ENCODE results near the gene SLC29A2.

DNA sequence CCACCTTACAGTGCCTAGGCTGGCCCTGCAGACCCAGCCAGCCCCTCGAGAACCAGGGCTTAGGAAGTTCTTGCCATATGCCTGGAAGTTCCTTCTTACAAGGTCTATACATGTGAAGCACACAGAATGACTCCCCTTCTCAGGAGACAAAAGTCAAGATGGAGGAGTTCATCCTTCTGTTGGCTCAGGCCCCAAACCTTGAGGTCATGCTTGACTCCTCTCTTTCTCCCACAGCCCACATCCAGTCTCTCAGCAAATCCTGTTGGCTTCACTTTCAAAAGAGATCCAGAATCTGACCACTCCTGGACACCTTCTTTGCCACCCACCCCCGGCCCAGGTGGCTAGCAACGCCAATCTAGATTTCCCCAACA lies 53.0 kb downstream of the SLC29A2 start:
- TF ChIP-seq, protein P1, sequence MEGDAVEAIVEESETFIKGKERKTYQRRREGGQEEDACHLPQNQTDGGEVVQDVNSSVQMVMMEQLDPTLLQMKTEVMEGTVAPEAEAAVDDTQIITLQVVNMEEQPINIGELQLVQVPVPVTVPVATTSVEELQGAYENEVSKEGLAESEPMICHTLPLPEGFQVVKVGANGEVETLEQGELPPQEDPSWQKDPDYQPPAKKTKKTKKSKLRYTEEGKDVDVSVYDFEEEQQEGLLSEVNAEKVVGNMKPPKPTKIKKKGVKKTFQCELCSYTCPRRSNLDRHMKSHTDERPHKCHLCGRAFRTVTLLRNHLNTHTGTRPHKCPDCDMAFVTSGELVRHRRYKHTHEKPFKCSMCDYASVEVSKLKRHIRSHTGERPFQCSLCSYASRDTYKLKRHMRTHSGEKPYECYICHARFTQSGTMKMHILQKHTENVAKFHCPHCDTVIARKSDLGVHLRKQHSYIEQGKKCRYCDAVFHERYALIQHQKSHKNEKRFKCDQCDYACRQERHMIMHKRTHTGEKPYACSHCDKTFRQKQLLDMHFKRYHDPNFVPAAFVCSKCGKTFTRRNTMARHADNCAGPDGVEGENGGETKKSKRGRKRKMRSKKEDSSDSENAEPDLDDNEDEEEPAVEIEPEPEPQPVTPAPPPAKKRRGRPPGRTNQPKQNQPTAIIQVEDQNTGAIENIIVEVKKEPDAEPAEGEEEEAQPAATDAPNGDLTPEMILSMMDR (IDR thresholded peaks at IDR 0.05 in 2 of 3, conservative IDR thresholded peaks at IDR 0.05 in 1 of 3; ENCODE audit: borderline replicate concordance in 1 of 3, insufficient read depth in 1 of 3, low read depth in 2 of 3, low read length in 2 of 3), result no peak
- TF ChIP-seq POLR2AphosphoS5 (IDR thresholded peaks at IDR 0.05; ENCODE audit: low read depth, low read length), result no peak
- TF ChIP-seq TCF7L2 (IDR thresholded peaks at IDR 0.05; ENCODE audit: borderline replicate concordance, extremely low read depth, insufficient read depth, insufficient read length), result no peak
- TF ChIP-seq SRF (IDR thresholded peaks at IDR 0.05; ENCODE audit: low read depth), result no peak
- no peak for TF ChIP-seq ZNF274 (IDR thresholded peaks at IDR 0.05; ENCODE audit: low read depth, low read length)
- no peak for TF ChIP-seq JUND (IDR thresholded peaks at IDR 0.05)
- no peak for TF ChIP-seq REST (IDR thresholded peaks at IDR 0.05; ENCODE audit: low read depth)
- no peak for TF ChIP-seq RAD21 (IDR thresholded peaks at IDR 0.05; ENCODE audit: low read depth)
- no peak for TF ChIP-seq EGR1 (IDR thresholded peaks at IDR 0.05; ENCODE audit: low read depth)
- no peak for TF ChIP-seq CEBPB (IDR thresholded peaks at IDR 0.05; ENCODE audit: low read depth)
- no peak for TF ChIP-seq SIN3A (IDR thresholded peaks at IDR 0.05; ENCODE audit: low read depth)
- TF ChIP-seq SP1 (IDR thresholded peaks at IDR 0.05; ENCODE audit: low read depth), result no peak
- TF ChIP-seq POLR2A (IDR thresholded peaks at IDR 0.05; ENCODE audit: borderline replicate concordance, extremely low read depth, insufficient read depth, insufficient read length), result no peak

Measured in HCT116 (cell line).